Activated naive CD4-positive, alpha-beta T cell treated with Interleukin-2 at 50 U/mL for 16 hours (primary cell): ENCODE results near the gene ILDR1.
"Not testable (repeated sequence)": the region's sequence is repeated elsewhere in the genome, so short reads cannot be mapped to it uniquely, and the experiment has no call there.

Experiments used
- DNase-seq: peaks from one replicate; pipeline ENCODE4 v3.0.0-alpha.2; 2020

The ILDR1 gene

GRCh38 chr3:121942116-121942786, 79.8 kb downstream of the ILDR1 start:
- DNase-seq, result no peak

GRCh38 chr3:121941592-121941991, 80.5 kb downstream of the ILDR1 start:
- DNase-seq, result no peak

GRCh38 chr3:121938141-121938855, 83.7 kb downstream of the ILDR1 start:
- DNase-seq, result not testable (repeated sequence)
